Measurements from ENCODE around the gene CPAMD8.

The CPAMD8 gene

GRCh38 chr19:16914421-16914820, 112.2 kb downstream of the CPAMD8 start:
- DNase-seq, result no peak

GRCh38 chr19:16912780-16913179, 113.8 kb downstream of the CPAMD8 start:
- DNase-seq, result no peak

GRCh38 chr19:16911046-16911445, 115.6 kb downstream of the CPAMD8 start:
- no peak for DNase-seq

- DNase-seq, result no peak
Measured at GRCh38 chr19:16908759-16909158, 117.9 kb downstream of the CPAMD8 start.

- no peak for DNase-seq
Measured at GRCh38 chr19:16904599-16904998, 122.0 kb downstream of the CPAMD8 start.

- no peak for DNase-seq
Measured at GRCh38 chr19:16903347-16903746, 123.3 kb downstream of the CPAMD8 start.

GRCh38 chr19:16902545-16902944, 124.1 kb downstream of the CPAMD8 start:
- DNase-seq, result no peak

- DNase-seq, result no peak
Measured at GRCh38 chr19:16901491-16902175, 125.0 kb downstream of the CPAMD8 start.

- DNase-seq, result no peak
Measured at GRCh38 chr19:16899566-16900075, 127.0 kb downstream of the CPAMD8 start.

GRCh38 chr19:16898361-16899015, 128.1 kb downstream of the CPAMD8 start:
- DNase-seq, result no peak

GRCh38 chr19:16897856-16898161, 128.8 kb downstream of the CPAMD8 start:
- DNase-seq, result no peak

- DNase-seq, result no peak
Measured at GRCh38 chr19:16897029-16897855, 129.4 kb downstream of the CPAMD8 start.

- no peak for DNase-seq
Measured at GRCh38 chr19:16896146-16897028, 130.2 kb downstream of the CPAMD8 start.

GRCh38 chr19:16895467-16896145, 131.0 kb downstream of the CPAMD8 start:
- DNase-seq, result no peak

GRCh38 chr19:16894080-16894479, 132.5 kb downstream of the CPAMD8 start:
- no peak for DNase-seq

- no peak for DNase-seq
Measured at GRCh38 chr19:16893686-16893989, 133.0 kb downstream of the CPAMD8 start.

GRCh38 chr19:16892868-16893685, 133.5 kb downstream of the CPAMD8 start:
- DNase-seq, result no peak

- no peak for DNase-seq
Measured at GRCh38 chr19:16892436-16892835, 134.2 kb downstream of the CPAMD8 start.

GRCh38 chr19:16891696-16892382, 134.8 kb downstream of the CPAMD8 start:
- no peak for DNase-seq

- DNase-seq, result no peak
Measured at GRCh38 chr19:16890461-16891184, 136.0 kb downstream of the CPAMD8 start.

Data from COR-L47 (cell line).